Measurements from ENCODE around the gene MGAM2.

DNA sequence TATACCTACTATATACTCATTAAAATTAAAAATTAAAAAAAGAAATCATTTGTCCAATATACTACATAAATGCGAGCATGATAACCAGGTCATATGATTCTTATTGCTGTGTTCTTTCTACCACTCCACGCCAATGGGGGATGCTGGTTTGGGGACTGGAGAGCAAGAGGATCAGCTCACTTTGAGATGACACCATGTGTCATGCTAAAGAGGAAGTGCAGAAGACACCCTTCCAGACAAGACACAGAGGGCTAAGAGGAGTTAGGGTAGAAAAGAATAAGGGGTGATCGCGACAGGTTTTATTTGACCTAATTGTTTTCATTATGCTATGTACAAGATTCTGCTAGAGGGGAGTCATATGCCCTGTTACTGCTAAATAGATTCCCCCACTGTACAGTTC is 33.8 kb upstream of the MGAM2 start:
- TF ChIP-seq, protein P1, sequence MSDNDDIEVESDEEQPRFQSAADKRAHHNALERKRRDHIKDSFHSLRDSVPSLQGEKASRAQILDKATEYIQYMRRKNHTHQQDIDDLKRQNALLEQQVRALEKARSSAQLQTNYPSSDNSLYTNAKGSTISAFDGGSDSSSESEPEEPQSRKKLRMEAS (IDR thresholded peaks at IDR 0.05): no peak
- TF ChIP-seq HNF4A (conservative IDR thresholded peaks at IDR 0.05): no peak
- TF ChIP-seq, protein P2, sequence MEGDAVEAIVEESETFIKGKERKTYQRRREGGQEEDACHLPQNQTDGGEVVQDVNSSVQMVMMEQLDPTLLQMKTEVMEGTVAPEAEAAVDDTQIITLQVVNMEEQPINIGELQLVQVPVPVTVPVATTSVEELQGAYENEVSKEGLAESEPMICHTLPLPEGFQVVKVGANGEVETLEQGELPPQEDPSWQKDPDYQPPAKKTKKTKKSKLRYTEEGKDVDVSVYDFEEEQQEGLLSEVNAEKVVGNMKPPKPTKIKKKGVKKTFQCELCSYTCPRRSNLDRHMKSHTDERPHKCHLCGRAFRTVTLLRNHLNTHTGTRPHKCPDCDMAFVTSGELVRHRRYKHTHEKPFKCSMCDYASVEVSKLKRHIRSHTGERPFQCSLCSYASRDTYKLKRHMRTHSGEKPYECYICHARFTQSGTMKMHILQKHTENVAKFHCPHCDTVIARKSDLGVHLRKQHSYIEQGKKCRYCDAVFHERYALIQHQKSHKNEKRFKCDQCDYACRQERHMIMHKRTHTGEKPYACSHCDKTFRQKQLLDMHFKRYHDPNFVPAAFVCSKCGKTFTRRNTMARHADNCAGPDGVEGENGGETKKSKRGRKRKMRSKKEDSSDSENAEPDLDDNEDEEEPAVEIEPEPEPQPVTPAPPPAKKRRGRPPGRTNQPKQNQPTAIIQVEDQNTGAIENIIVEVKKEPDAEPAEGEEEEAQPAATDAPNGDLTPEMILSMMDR (IDR thresholded peaks at IDR 0.05; ENCODE audit: low read depth, low read length, missing input control): no peak
- no peak for TF ChIP-seq GABPA (IDR thresholded peaks at IDR 0.05 in 1 of 2, conservative IDR thresholded peaks at IDR 0.05 in 1 of 2)
- no peak for TF ChIP-seq FOXA1 (IDR thresholded peaks at IDR 0.05)
- TF ChIP-seq, protein P3, sequence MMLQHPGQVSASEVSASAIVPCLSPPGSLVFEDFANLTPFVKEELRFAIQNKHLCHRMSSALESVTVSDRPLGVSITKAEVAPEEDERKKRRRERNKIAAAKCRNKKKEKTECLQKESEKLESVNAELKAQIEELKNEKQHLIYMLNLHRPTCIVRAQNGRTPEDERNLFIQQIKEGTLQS (IDR thresholded peaks at IDR 0.05): no peak
- TF ChIP-seq SP1 (IDR thresholded peaks at IDR 0.05): no peak
- TF ChIP-seq RAD21 (IDR thresholded peaks at IDR 0.05): no peak
- no peak for TF ChIP-seq TAF1 (conservative IDR thresholded peaks at IDR 0.05)

Data from liver (tissue), 3 donors.